ENCODE data around the gene OR10Z1. TPM values are rescaled to one million over a fixed set of nuclear protein-coding genes. Genes with fewer than 3 reads are reported as not detected.

The OR10Z1 gene
- total and polyA plus RNA-seq, 2 of the 8 experiments (the other 6 are each of a cell fraction or from before 2014, with no cell fraction given), result not detected

DNA sequence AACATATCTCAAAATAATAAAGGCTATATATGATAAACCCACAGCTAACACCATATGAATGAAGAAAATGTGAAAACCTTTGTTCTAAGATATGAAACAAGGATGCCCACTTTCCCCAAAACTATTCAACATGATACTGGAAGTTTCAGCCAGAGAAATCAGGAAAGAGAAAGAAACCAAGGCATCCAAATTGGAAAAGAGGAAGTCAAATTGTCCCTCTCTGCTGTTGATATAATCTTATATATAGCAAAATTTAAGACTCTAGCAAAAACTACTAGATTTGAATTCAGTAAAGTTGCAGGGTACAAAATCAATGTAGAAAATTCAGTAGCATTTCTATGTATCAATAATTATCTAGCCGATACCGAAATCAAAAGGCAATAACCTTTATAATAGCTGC lies 4.3 kb upstream of the OR10Z1 start (continued):
- TF ChIP-seq, protein P1, sequence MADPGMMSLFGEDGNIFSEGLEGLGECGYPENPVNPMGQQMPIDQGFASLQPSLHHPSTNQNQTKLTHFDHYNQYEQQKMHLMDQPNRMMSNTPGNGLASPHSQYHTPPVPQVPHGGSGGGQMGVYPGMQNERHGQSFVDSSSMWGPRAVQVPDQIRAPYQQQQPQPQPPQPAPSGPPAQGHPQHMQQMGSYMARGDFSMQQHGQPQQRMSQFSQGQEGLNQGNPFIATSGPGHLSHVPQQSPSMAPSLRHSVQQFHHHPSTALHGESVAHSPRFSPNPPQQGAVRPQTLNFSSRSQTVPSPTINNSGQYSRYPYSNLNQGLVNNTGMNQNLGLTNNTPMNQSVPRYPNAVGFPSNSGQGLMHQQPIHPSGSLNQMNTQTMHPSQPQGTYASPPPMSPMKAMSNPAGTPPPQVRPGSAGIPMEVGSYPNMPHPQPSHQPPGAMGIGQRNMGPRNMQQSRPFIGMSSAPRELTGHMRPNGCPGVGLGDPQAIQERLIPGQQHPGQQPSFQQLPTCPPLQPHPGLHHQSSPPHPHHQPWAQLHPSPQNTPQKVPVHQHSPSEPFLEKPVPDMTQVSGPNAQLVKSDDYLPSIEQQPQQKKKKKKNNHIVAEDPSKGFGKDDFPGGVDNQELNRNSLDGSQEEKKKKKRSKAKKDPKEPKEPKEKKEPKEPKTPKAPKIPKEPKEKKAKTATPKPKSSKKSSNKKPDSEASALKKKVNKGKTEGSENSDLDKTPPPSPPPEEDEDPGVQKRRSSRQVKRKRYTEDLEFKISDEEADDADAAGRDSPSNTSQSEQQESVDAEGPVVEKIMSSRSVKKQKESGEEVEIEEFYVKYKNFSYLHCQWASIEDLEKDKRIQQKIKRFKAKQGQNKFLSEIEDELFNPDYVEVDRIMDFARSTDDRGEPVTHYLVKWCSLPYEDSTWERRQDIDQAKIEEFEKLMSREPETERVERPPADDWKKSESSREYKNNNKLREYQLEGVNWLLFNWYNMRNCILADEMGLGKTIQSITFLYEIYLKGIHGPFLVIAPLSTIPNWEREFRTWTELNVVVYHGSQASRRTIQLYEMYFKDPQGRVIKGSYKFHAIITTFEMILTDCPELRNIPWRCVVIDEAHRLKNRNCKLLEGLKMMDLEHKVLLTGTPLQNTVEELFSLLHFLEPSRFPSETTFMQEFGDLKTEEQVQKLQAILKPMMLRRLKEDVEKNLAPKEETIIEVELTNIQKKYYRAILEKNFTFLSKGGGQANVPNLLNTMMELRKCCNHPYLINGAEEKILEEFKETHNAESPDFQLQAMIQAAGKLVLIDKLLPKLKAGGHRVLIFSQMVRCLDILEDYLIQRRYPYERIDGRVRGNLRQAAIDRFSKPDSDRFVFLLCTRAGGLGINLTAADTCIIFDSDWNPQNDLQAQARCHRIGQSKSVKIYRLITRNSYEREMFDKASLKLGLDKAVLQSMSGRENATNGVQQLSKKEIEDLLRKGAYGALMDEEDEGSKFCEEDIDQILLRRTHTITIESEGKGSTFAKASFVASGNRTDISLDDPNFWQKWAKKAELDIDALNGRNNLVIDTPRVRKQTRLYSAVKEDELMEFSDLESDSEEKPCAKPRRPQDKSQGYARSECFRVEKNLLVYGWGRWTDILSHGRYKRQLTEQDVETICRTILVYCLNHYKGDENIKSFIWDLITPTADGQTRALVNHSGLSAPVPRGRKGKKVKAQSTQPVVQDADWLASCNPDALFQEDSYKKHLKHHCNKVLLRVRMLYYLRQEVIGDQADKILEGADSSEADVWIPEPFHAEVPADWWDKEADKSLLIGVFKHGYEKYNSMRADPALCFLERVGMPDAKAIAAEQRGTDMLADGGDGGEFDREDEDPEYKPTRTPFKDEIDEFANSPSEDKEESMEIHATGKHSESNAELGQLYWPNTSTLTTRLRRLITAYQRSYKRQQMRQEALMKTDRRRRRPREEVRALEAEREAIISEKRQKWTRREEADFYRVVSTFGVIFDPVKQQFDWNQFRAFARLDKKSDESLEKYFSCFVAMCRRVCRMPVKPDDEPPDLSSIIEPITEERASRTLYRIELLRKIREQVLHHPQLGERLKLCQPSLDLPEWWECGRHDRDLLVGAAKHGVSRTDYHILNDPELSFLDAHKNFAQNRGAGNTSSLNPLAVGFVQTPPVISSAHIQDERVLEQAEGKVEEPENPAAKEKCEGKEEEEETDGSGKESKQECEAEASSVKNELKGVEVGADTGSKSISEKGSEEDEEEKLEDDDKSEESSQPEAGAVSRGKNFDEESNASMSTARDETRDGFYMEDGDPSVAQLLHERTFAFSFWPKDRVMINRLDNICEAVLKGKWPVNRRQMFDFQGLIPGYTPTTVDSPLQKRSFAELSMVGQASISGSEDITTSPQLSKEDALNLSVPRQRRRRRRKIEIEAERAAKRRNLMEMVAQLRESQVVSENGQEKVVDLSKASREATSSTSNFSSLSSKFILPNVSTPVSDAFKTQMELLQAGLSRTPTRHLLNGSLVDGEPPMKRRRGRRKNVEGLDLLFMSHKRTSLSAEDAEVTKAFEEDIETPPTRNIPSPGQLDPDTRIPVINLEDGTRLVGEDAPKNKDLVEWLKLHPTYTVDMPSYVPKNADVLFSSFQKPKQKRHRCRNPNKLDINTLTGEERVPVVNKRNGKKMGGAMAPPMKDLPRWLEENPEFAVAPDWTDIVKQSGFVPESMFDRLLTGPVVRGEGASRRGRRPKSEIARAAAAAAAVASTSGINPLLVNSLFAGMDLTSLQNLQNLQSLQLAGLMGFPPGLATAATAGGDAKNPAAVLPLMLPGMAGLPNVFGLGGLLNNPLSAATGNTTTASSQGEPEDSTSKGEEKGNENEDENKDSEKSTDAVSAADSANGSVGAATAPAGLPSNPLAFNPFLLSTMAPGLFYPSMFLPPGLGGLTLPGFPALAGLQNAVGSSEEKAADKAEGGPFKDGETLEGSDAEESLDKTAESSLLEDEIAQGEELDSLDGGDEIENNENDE (IDR thresholded peaks at IDR 0.05; ENCODE audit: insufficient replicate concordance, low read length), result no peak
- no peak for TF ChIP-seq NRF1 (IDR thresholded peaks at IDR 0.05; ENCODE audit: low read depth, low read length)
- no peak for TF ChIP-seq CEBPB (IDR thresholded peaks at IDR 0.05; ENCODE audit: low read depth, low read length)
- TF ChIP-seq, protein P2, sequence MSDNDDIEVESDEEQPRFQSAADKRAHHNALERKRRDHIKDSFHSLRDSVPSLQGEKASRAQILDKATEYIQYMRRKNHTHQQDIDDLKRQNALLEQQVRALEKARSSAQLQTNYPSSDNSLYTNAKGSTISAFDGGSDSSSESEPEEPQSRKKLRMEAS (IDR thresholded peaks at IDR 0.05), result no peak
- TF ChIP-seq SIN3A (conservative IDR thresholded peaks at IDR 0.05 in 1 of 2, IDR thresholded peaks at IDR 0.05 in 1 of 2; ENCODE audit: low read depth in 1 of 2, low read length in 2 of 2), result no peak
- no peak for TF ChIP-seq SP2 (IDR thresholded peaks at IDR 0.05; ENCODE audit: low read length)
- no peak for TF ChIP-seq EZH2 (IDR thresholded peaks at IDR 0.05; ENCODE audit: low read depth, low read length, severe bottlenecking)
- no peak for TF ChIP-seq RNF2 (IDR thresholded peaks at IDR 0.05; ENCODE audit: borderline replicate concordance, low read depth, low read length, missing control alignments, poor library complexity, severe bottlenecking)
